HepG2 (cell line): ENCODE data around the gene SRGAP3. TPM values are rescaled to one million over a fixed set of nuclear protein-coding genes. Genes with fewer than 3 reads are reported as not detected.

Source experiments
- ATAC-seq: fragments of 200-7000 bp; cut with Tn5 transposase; 3 replicates; pipeline ENCODE4 v1.9.1; 2020; ENCODE audit warnings: mild to moderate bottlenecking, moderate library complexity
- BruUV-seq: library from RNA; stranded (reverse); fragments of 400-500 nt; replicated peaks from 2 replicates; lab custom pipeline; 2021; lab: Mats Ljungman, UMichigan
- CTCF ChIA-PET: fragments of 300-600 bp; formaldehyde crosslinking; extraction: SDS; loops from one replicate; lab custom pipeline; 2021; ENCODE audit warnings: low total read pairs, inconsistent platforms, low intra/inter-chr PET ratio; lab: Yijun Ruan, JAX
- POLR2A ChIA-PET: fragments of 350-600 bp; sonication (Branson Sonifier 250); formaldehyde crosslinking; loops from one replicate; lab custom pipeline; 2020; ENCODE audit warnings: antibody characterized with exemption, inconsistent platforms; lab: Yijun Ruan, JAX
- DNase-seq: peaks from one replicate; pipeline ENCODE4 v3.0.0-alpha.2; 2015; ENCODE audit warnings: low spot score
- FAIRE-seq: peaks from 3 replicates; lab custom pipeline; 2011; peaks lifted over from hg19 to GRCh38; lab: Jason Lieb, UNC
- H2AFZ ChIP-seq: one replicate; pipeline ENCODE4 v1.6.1; 2011; ENCODE audit warnings: low read length, inconsistent platforms
- H3K27ac ChIP-seq: fragments of 300-600 bp; 3 replicates; pipeline ENCODE4 v1.8.0; 2011; ENCODE audit warnings: mixed run types, mild to moderate bottlenecking, mixed read lengths, low read length, inconsistent platforms; ENCODE audit not compliant: insufficient read depth; ENCODE audit errors: extremely low read length
- H3K27me3 ChIP-seq, 2 experiments: fragments of 200-600 bp in 1 of 2; 2 replicates in 1 of 2; 3 replicates in 1 of 2; pipeline versions ENCODE4 v1.6.0 to v1.8.0; 2011; ENCODE audit warnings: low read length in 2 of 2, mild to moderate bottlenecking in 2 of 2, moderate library complexity in 2 of 2, inconsistent platforms in 1 of 2; ENCODE audit not compliant: insufficient read depth in 2 of 2, control insufficient read depth in 1 of 2
- H3K36me3 ChIP-seq, 2 experiments: fragments of 200-600 bp in 1 of 2; replicated peaks in 1 of 2; 2 replicates in 1 of 2; 3 replicates in 1 of 2; pipeline versions ENCODE4 v1.5.1 to v1.8.0; 2011; ENCODE audit warnings: low read length in 2 of 2, inconsistent platforms in 1 of 2; ENCODE audit not compliant: insufficient read depth in 2 of 2, control insufficient read depth in 1 of 2
- H3K4me1 ChIP-seq: 2 replicates; pipeline ENCODE4 v1.5.1; 2012; ENCODE audit warnings: low read length, inconsistent platforms; ENCODE audit not compliant: insufficient read depth
- H3K4me2 ChIP-seq: 2 replicates; pipeline ENCODE4 v1.6.0; 2011; ENCODE audit warnings: low read depth, low read length, inconsistent platforms
- H3K4me3 ChIP-seq, 3 experiments: fragments of 200-600 bp in 1 of 3; sonication (generic), shearing (Covaris generic) in 1 of 3; replicated peaks in 1 of 3; 2 replicates each; pipeline ENCODE4 v1.5.1; 2011 to 2016; ENCODE audit warnings: low read length in 3 of 3, inconsistent platforms in 2 of 3, low read depth in 2 of 3, mild to moderate bottlenecking in 2 of 3, control low read depth in 1 of 3, mixed read lengths in 1 of 3; ENCODE audit not compliant: insufficient read depth in 1 of 3
- H3K79me2 ChIP-seq: one replicate; pipeline ENCODE4 v1.6.1; 2011; ENCODE audit warnings: low read length, inconsistent platforms; ENCODE audit not compliant: insufficient read depth
- H3K9ac ChIP-seq: 2 replicates; pipeline ENCODE4 v1.6.0; 2011; ENCODE audit warnings: mild to moderate bottlenecking, low read depth, low read length, inconsistent platforms; ENCODE audit not compliant: insufficient read depth
- H3K9me3 ChIP-seq: 2 replicates; pipeline ENCODE4 v1.5.1; 2012; ENCODE audit warnings: mild to moderate bottlenecking, low read length
- H4K20me1 ChIP-seq: 2 replicates; pipeline ENCODE4 v1.6.0; 2011; ENCODE audit warnings: inconsistent platforms, mild to moderate bottlenecking, low read length, moderate library complexity; ENCODE audit not compliant: insufficient read depth
- AGO2 ChIP-seq: fragments of 200-400 bp; formaldehyde crosslinking; optimal IDR thresholded peaks from 2 replicates; pipeline ENCODE3; 2017; ENCODE audit warnings: mild to moderate bottlenecking, low read depth, low read length, moderate library complexity
- CREM ChIP-seq, 2 experiments: sonication (generic) in 1 of 2; formaldehyde crosslinking in 1 of 2; IDR thresholded peaks; 2 replicates each; pipeline versions ENCODE4 v1.4.0 to v1.6.1; 2016 to 2020; ENCODE audit warnings: antibody characterized with exemption in 1 of 2, mild to moderate bottlenecking in 1 of 2, missing genetic modification reagents in 1 of 2
- DR1 ChIP-seq: sonication (generic); formaldehyde crosslinking; IDR thresholded peaks from 2 replicates; pipeline ENCODE4 v1.8.0; 2021; ENCODE audit warnings: mild to moderate bottlenecking, missing genetic modification reagents, inconsistent platforms
- MAFG ChIP-seq: sonication (generic); formaldehyde crosslinking; IDR thresholded peaks from 2 replicates; pipeline ENCODE4 v1.5.1; 2020; ENCODE audit warnings: mild to moderate bottlenecking, missing genetic modification reagents
- MXI1 ChIP-seq: IDR thresholded peaks from 3 replicates; pipeline ENCODE4 v1.6.1; 2012; ENCODE audit warnings: low read depth, low read length, inconsistent platforms, borderline replicate concordance
- REXO4 ChIP-seq: sonication (generic); formaldehyde crosslinking; IDR thresholded peaks from 2 replicates; pipeline ENCODE4 v1.8.0; 2022; ENCODE audit warnings: missing genetic modification reagents, mild to moderate bottlenecking, borderline replicate concordance
- ZFY ChIP-seq: sonication (generic); formaldehyde crosslinking; IDR thresholded peaks from 2 replicates; pipeline ENCODE4 v1.4.0; 2020; ENCODE audit warnings: missing genetic modification reagents
- ZNF292 ChIP-seq: sonication (generic); formaldehyde crosslinking; IDR thresholded peaks from 2 replicates; pipeline ENCODE4 v1.8.1; 2022; ENCODE audit warnings: mild to moderate bottlenecking, low read depth, missing genetic modification reagents, borderline replicate concordance
- ZNF713 ChIP-seq: sonication (generic); formaldehyde crosslinking; IDR thresholded peaks from 2 replicates; pipeline ENCODE4 v1.4.0; 2020; ENCODE audit warnings: mild to moderate bottlenecking, missing genetic modification reagents
- ZNF720 ChIP-seq: sonication (generic); formaldehyde crosslinking; IDR thresholded peaks from 2 replicates; pipeline ENCODE4 v1.4.0; 2020; ENCODE audit warnings: missing genetic modification reagents
- ZNF891 ChIP-seq: sonication (generic); formaldehyde crosslinking; IDR thresholded peaks from 2 replicates; pipeline ENCODE4 v1.5.0; 2020; ENCODE audit warnings: mild to moderate bottlenecking, missing genetic modification reagents
- ZSCAN25 ChIP-seq: sonication (generic); formaldehyde crosslinking; IDR thresholded peaks from 2 replicates; pipeline ENCODE4 v1.8.0; 2022; ENCODE audit warnings: mild to moderate bottlenecking, missing genetic modification reagents
- WGBS: methylation state at CpG from one replicate; pipeline ENCODE4 v1.1.6; 2017; ENCODE audit warnings: low lambda C conversion rate; 5-methylcytosine and 5-hydroxymethylcytosine counted together
- in situ Hi-C: cut with HindIII; loops from 2 replicates; pipeline ENCODE4 v1.10.0; 2017; ENCODE audit warnings: low pct_unique_long_range_greater_than_20kb; ENCODE audit not compliant: extremely low pct_ligation_motif_present
- intact Hi-C: fragments of 100-400 bp; cut with micrococcal nuclease; formaldehyde crosslinking; loops from one replicate; pipeline ENCODE4 v1.10.0; 2022; ENCODE audit not compliant: unreplicated experiment
- polyA plus RNA-seq, 8 experiments: library from polyadenylated mRNA; depleted of rRNA in 3 of 8; stranded (reverse) in 7 of 8; unstranded in 1 of 8; fragments of >200 nt; fragmentation: Illumina TruSeq in 4 of 8; extraction: Trizol in 4 of 8; gene quantifications; 2 replicates each; pipeline versions ENCODE4 v1.2.1 to v1.2.3, GENCODE V29; 2011 to 2016; ENCODE audit warnings: low read depth in 4 of 8, missing spikeins in 1 of 8, mixed read lengths in 1 of 8; ENCODE audit not compliant: insufficient read depth in 1 of 8
- total RNA-seq, 5 experiments: library from RNA; depleted of rRNA; stranded (reverse); fragments of >200 nt; fragmentation: Illumina TruSeq; extraction: Trizol; gene quantifications; 2 replicates each; pipeline ENCODE4 v1.2.3, GENCODE V29; 2016; ENCODE audit warnings: low read depth in 1 of 5
- TF ChIP-seq, protein P1 (sequence below): sonication (generic); formaldehyde crosslinking; IDR thresholded peaks from 2 replicates; pipeline ENCODE4 v1.9.0; 2021; ENCODE audit warnings: missing genetic modification reagents, borderline replicate concordance
- TF ChIP-seq, protein P2 (sequence below): IDR thresholded peaks from 2 replicates; pipeline ENCODE4 v1.6.1; 2016; ENCODE audit warnings: mild to moderate bottlenecking, missing biosample characterization, missing genetic modification reagents
- TF ChIP-seq, protein P3 (sequence below): sonication (generic); formaldehyde crosslinking; IDR thresholded peaks from 2 replicates; pipeline ENCODE4 v1.4.0; 2020; ENCODE audit warnings: missing genetic modification reagents

Gene SRGAP3
- total and polyA plus RNA-seq, 2 of the 13 experiments (the other 11 are each of a cell fraction or from before 2014, with no cell fraction given): 1.2 to 1.4 TPM

DNA sequence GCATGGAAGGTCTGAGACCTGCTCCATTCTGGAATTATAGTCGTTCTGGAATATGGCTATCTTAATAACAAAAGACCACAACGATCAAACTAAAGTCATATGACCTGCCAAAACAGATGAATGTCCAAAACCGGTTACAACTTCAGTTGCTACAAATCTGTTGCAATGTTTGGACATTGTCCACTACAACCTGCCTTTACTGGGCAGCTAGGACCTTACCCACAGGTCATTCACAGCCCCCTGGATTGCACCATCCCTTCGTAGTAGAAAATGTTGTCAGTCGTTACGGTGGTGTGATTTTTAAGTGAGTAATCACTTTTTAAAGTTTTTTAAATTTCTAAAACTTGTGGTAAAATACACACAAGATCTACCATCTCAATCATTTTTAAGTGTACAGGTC is 22.5 kb upstream of the SRGAP3 start:
- no peak overlapping the region for H3K4me3 ChIP-seq
- H3K79me2 ChIP-seq: no peaks in the 10 kb centered on the region
- no peaks in the 10 kb centered on the region for H3K36me3 ChIP-seq
- CTCF ChIA-PET: no interaction called here
- no peak overlapping the region for H2AFZ ChIP-seq
- ATAC-seq: no peak
- no peak overlapping the region for H3K4me2 ChIP-seq
- H4K20me1 ChIP-seq: no peaks in the 10 kb centered on the region
- FAIRE-seq: no peak
- no peak overlapping the region for H3K27ac ChIP-seq
- no TSS peak for BruUV-seq
- intact Hi-C loops: no loop called here
- no peak for DNase-seq
- H3K9ac ChIP-seq: no peak overlapping the region
- no peaks in the 10 kb centered on the region for H3K9me3 ChIP-seq
- H3K4me1 ChIP-seq: no peaks in the 10 kb centered on the region
- POLR2A ChIA-PET: no interaction called here
- in situ Hi-C loops: no loop called here
- H3K27me3 ChIP-seq: no peaks in the 10 kb centered on the region
- 1% methylated on average over 6 of the region's 6 CpGs for WGBS
- TF ChIP-seq AGO2 (no peak), ZNF713 (no peak), DR1 (CRISPR knock-in tag) (no peak)
- TF ChIP-seq, all 625 proteins: peak for 0

DNA sequence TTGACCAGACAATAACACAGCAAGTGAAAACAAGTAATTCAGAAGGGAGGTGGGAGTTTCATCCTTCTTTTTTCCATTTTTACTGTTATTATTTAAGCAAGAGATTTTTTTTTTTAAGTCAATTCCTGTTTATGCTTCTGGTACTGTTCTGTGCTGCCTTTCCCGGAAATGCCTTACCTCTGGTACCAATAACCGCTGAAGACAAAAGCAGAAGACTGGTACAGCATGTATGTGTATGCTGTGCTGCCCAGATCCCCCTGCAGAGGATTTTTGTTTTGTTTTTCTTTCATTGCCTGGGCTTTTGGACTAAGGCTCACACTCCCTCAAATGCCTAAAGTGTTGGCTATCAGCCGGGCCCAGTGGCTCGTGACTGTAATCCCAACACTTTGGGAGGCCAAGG is 21.3 kb upstream of the SRGAP3 start:
- no peak overlapping the region for H2AFZ ChIP-seq
- POLR2A ChIA-PET: no interaction called here
- H3K4me3 ChIP-seq: no peak overlapping the region
- no TSS peak for BruUV-seq
- H3K27me3 ChIP-seq: no peaks in the 10 kb centered on the region
- FAIRE-seq (no peak), DNase-seq (no peak), ATAC-seq (no peak)
- no peak overlapping the region for H3K9ac ChIP-seq
- no peaks in the 10 kb centered on the region for H3K9me3 ChIP-seq
- in situ Hi-C loops: no loop called here
- WGBS: 48% methylated on average over 4 of the region's 4 CpGs
- H3K27ac ChIP-seq: no peak overlapping the region
- H3K36me3 ChIP-seq: no peaks in the 10 kb centered on the region
- CTCF ChIA-PET: no interaction called here
- H4K20me1 ChIP-seq: no peaks in the 10 kb centered on the region
- H3K79me2 ChIP-seq: no peaks in the 10 kb centered on the region
- H3K4me2 ChIP-seq: no peak overlapping the region
- intact Hi-C loops: no loop called here
- no peaks in the 10 kb centered on the region for H3K4me1 ChIP-seq
- no peak for TF ChIP-seq MAFG (CRISPR knock-in tag)
- TF ChIP-seq, protein P1, sequence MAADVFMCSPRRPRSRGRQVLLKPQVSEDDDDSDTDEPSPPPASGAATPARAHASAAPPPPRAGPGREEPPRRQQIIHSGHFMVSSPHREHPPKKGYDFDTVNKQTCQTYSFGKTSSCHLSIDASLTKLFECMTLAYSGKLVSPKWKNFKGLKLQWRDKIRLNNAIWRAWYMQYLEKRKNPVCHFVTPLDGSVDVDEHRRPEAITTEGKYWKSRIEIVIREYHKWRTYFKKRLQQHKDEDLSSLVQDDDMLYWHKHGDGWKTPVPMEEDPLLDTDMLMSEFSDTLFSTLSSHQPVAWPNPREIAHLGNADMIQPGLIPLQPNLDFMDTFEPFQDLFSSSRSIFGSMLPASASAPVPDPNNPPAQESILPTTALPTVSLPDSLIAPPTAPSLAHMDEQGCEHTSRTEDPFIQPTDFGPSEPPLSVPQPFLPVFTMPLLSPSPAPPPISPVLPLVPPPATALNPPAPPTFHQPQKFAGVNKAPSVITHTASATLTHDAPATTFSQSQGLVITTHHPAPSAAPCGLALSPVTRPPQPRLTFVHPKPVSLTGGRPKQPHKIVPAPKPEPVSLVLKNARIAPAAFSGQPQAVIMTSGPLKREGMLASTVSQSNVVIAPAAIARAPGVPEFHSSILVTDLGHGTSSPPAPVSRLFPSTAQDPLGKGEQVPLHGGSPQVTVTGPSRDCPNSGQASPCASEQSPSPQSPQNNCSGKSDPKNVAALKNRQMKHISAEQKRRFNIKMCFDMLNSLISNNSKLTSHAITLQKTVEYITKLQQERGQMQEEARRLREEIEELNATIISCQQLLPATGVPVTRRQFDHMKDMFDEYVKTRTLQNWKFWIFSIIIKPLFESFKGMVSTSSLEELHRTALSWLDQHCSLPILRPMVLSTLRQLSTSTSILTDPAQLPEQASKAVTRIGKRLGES: no peak
- TF ChIP-seq REXO4 (CRISPR knock-in tag): no peak
- no peak for TF ChIP-seq ZNF292
- TF ChIP-seq ZNF720 (CRISPR knock-in tag): no peak
- TF ChIP-seq, protein P2, sequence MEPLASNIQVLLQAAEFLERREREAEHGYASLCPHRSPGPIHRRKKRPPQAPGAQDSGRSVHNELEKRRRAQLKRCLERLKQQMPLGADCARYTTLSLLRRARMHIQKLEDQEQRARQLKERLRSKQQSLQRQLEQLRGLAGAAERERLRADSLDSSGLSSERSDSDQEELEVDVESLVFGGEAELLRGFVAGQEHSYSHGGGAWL (CRISPR knock-in tag): no peak
- TF ChIP-seq CREM (IDR thresholded peaks at IDR 0.05): no peak
- TF ChIP-seq CREM (CRISPR knock-in tag; IDR thresholded peaks at IDR 0.05): no peak
- no peak for TF ChIP-seq ZFY
- TF ChIP-seq ZNF891 (CRISPR knock-in tag): no peak
- TF ChIP-seq, protein P3, sequence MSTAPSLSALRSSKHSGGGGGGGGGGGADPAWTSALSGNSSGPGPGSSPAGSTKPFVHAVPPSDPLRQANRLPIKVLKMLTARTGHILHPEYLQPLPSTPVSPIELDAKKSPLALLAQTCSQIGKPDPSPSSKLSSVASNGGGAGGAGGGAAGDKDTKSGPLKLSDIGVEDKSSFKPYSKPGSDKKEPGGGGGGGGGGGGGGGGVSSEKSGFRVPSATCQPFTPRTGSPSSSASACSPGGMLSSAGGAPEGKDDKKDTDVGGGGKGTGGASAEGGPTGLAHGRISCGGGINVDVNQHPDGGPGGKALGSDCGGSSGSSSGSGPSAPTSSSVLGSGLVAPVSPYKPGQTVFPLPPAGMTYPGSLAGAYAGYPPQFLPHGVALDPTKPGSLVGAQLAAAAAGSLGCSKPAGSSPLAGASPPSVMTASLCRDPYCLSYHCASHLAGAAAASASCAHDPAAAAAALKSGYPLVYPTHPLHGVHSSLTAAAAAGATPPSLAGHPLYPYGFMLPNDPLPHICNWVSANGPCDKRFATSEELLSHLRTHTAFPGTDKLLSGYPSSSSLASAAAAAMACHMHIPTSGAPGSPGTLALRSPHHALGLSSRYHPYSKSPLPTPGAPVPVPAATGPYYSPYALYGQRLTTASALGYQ: no peak
- no peak for TF ChIP-seq MXI1
- no peak for TF ChIP-seq ZSCAN25 (CRISPR knock-in tag)
